HG02610 (cell line): Measurements from ENCODE around the gene LEP.
"Not testable (repeated sequence)": the region's sequence is repeated elsewhere in the genome, so short reads cannot be mapped to it uniquely, and the experiment has no call there.

Experiments
- ATAC-seq: cut with Tn5 transposase; IDR thresholded peaks from one replicate; pipeline ENCODE4 v1.9.1; 2021; ENCODE audit warnings: mild to moderate bottlenecking, moderate library complexity; ENCODE audit not compliant: unreplicated experiment

The LEP gene

GRCh38 chr7:128271471-128271941, 30.4 kb downstream of the LEP start:
- no peak for ATAC-seq

- ATAC-seq, result no peak
These were observed 30.9 kb downstream of the LEP start for GRCh38 chr7:128271942-128272481.

GRCh38 chr7:128274246-128274883, 33.3 kb downstream of the LEP start:
- no peak for ATAC-seq

GRCh38 chr7:128274884-128275603, 34.0 kb downstream of the LEP start:
- ATAC-seq, result no peak

GRCh38 chr7:128275681-128276080, 34.6 kb downstream of the LEP start:
- no peak for ATAC-seq

GRCh38 chr7:128278366-128278765, 37.3 kb downstream of the LEP start:
- ATAC-seq, result no peak

GRCh38 chr7:128279124-128279713, 38.1 kb downstream of the LEP start:
- ATAC-seq, result no peak

GRCh38 chr7:128280451-128280850, 39.4 kb downstream of the LEP start:
- not testable (repeated sequence) for ATAC-seq

GRCh38 chr7:128281605-128282380, 40.7 kb downstream of the LEP start:
- ATAC-seq, result no peak

- no peak for ATAC-seq
These were observed 43.0 kb downstream of the LEP start for GRCh38 chr7:128284102-128284501.

- no peak for ATAC-seq
These were observed 46.5 kb downstream of the LEP start for GRCh38 chr7:128287556-128287955.

- not testable (repeated sequence) for ATAC-seq
These were observed 56.9 kb downstream of the LEP start for GRCh38 chr7:128298004-128298403.

GRCh38 chr7:128299109-128299607, 58.1 kb downstream of the LEP start:
- no peak for ATAC-seq

GRCh38 chr7:128302139-128302538, 61.1 kb downstream of the LEP start:
- ATAC-seq, result no peak

GRCh38 chr7:128303133-128303532, 62.1 kb downstream of the LEP start:
- no peak for ATAC-seq

- no peak for ATAC-seq
These were observed 62.6 kb downstream of the LEP start for GRCh38 chr7:128303643-128304042.

GRCh38 chr7:128304212-128304611, 63.1 kb downstream of the LEP start:
- no peak for ATAC-seq

- ATAC-seq, result no peak
These were observed 66.0 kb downstream of the LEP start for GRCh38 chr7:128307061-128307460.
